Smooth muscle cell of the brain vasculature (primary cell): ENCODE measurements around the gene SMCO2.

Source experiments
- DNase-seq: peaks from one replicate; pipeline ENCODE4 v3.0.0-alpha.2; 2012; ENCODE audit warnings: low read depth, low spot score

The SMCO2 gene

GRCh38 chr12:27446436-27446835 lies at the start of gene SMCO2:
TSS of gene SMCO2 (plus strand) at chr12:27446736. CDS start at chr12:27470632, 23,896 bp downstream.
- no peak for DNase-seq

- DNase-seq: no peak
Measured at GRCh38 chr12:27398466-27398865, 48.1 kb upstream of the SMCO2 start.

GRCh38 chr12:27399074-27399473 lies 47.5 kb upstream of the SMCO2 start:
- DNase-seq: no peak

- DNase-seq: no peak
Measured at GRCh38 chr12:27400856-27401354, 45.6 kb upstream of the SMCO2 start.

- no peak for DNase-seq
Measured at GRCh38 chr12:27412047-27412446, 34.5 kb upstream of the SMCO2 start.

- DNase-seq: no peak
Measured at GRCh38 chr12:27422697-27423096, 23.8 kb upstream of the SMCO2 start.

- peak; percentile 17 for DNase-seq
Measured at GRCh38 chr12:27424631-27425230, 21.8 kb upstream of the SMCO2 start.

- no peak for DNase-seq
Measured at GRCh38 chr12:27425306-27425705, 21.2 kb upstream of the SMCO2 start.

GRCh38 chr12:27426743-27427487 lies 19.6 kb upstream of the SMCO2 start:
- no peak for DNase-seq

GRCh38 chr12:27427824-27428223 lies 18.7 kb upstream of the SMCO2 start:
- no peak for DNase-seq

- no peak for DNase-seq
Measured at GRCh38 chr12:27428466-27428865, 18.1 kb upstream of the SMCO2 start.

- DNase-seq: no peak
Measured at GRCh38 chr12:27429606-27430005, 16.9 kb upstream of the SMCO2 start.

GRCh38 chr12:27431185-27431584 lies 15.4 kb upstream of the SMCO2 start:
- DNase-seq: no peak

GRCh38 chr12:27434673-27435565 lies 11.6 kb upstream of the SMCO2 start:
- no peak for DNase-seq

- DNase-seq: no peak
Measured at GRCh38 chr12:27436029-27436428, 10.5 kb upstream of the SMCO2 start.

- no peak for DNase-seq
Measured at GRCh38 chr12:27436768-27437167, 9.8 kb upstream of the SMCO2 start.

GRCh38 chr12:27437839-27438238 lies 8.7 kb upstream of the SMCO2 start:
- no peak for DNase-seq

GRCh38 chr12:27447761-27448160 lies 1.2 kb downstream of the SMCO2 start:
- DNase-seq: no peak

- DNase-seq: no peak
Measured at GRCh38 chr12:27449026-27449425, 2.5 kb downstream of the SMCO2 start.

GRCh38 chr12:27449893-27450534 lies 3.5 kb downstream of the SMCO2 start:
- DNase-seq: no peak

GRCh38 chr12:27451036-27451825 lies 4.7 kb downstream of the SMCO2 start:
- DNase-seq: no peak
